ENCODE measurements around the gene CNTNAP4.

CNTNAP4 gene

DNA sequence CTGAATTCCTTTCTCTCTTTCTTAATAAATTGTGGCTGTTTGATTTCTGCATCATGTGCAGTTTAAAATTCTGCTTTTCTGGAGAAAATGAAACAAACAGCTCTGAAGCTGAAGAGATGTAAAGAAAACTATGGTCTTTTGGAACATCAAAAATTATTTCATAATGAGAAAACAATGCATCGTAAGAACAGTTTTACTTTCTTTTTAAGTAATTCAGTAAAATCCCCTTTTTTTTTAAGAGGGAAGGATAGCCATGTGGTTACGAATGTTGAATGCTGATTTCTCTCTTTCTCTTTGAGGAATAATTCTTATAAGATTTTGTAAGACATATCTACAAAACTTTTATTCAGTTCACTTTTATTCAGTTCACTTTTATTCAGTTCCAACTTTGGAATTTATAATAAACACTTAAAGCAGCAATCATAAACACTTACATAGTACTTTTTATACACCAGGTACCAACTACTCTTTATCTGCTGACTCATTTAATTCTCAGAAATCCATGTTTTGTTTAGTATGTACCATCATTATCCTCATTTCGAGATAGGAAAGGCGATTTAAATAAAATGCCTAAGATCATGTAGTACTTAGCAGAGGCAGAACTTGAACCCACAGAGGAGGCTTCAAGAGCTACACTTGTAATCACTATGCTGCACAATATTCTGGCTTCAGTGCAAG lies 26.6 kb downstream of the CNTNAP4 start:
- no peak for DNase-seq (ENCODE audit: low read depth, low spot score)

GRCh38 chr16:76309639-76310335 lies 32.6 kb downstream of the CNTNAP4 start:
- no peak for DNase-seq (ENCODE audit: low read depth, low spot score)

- DNase-seq (ENCODE audit: low read depth, low spot score) = no peak
These were observed 34.1 kb downstream of the CNTNAP4 start for GRCh38 chr16:76311260-76311659.

- no peak for DNase-seq (ENCODE audit: low read depth, low spot score)
These were observed 41.4 kb downstream of the CNTNAP4 start for GRCh38 chr16:76318565-76318964.

DNA sequence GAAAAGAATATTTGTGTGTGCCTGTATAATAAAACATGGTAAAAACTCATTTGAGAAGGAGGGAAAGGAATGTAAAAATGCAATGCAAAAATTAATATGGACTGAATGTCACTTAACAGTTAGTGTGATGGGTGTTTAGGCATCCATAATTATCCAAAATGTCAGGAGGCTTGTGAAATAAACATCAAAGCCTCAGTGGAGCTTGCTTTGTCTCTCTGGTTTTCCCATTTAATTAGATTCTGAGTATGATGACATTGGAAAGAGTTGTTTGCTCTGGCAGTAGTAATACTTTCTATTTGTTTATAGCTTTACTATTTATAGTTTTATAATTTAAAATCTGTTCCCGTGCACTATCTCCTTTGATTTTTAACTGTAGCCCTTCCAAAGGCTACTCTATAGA lies 51.9 kb downstream of the CNTNAP4 start:
- no peak for DNase-seq (ENCODE audit: low read depth, low spot score)

GRCh38 chr16:76335180-76335974 lies 58.2 kb downstream of the CNTNAP4 start:
- DNase-seq (ENCODE audit: low read depth, low spot score) = no peak

DNA sequence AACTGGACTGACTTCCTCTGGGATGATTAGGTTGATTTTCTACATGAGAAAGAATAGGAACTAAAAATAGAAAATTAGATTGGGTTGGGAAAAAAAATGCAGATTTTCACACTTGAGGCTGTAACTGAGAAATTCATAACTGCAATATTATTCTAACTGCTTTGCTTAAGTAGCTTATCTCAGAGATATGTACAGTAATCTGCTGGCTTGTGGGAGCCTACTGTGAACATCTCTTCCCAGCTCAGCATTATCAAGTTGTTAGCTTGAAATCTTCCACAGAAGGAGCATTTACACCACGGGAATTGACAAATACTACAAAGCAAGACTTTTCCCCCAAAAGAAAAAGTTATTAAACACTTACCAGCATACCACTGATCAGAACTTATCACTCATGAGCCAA lies 58.9 kb downstream of the CNTNAP4 start:
- DNase-seq (ENCODE audit: low read depth, low spot score) = no peak

- no peak for DNase-seq (ENCODE audit: low read depth, low spot score)
These were observed 61.3 kb downstream of the CNTNAP4 start for GRCh38 chr16:76338472-76338871.

GRCh38 chr16:76343769-76344168 lies 66.6 kb downstream of the CNTNAP4 start:
- DNase-seq (ENCODE audit: low read depth, low spot score) = no peak

DNA sequence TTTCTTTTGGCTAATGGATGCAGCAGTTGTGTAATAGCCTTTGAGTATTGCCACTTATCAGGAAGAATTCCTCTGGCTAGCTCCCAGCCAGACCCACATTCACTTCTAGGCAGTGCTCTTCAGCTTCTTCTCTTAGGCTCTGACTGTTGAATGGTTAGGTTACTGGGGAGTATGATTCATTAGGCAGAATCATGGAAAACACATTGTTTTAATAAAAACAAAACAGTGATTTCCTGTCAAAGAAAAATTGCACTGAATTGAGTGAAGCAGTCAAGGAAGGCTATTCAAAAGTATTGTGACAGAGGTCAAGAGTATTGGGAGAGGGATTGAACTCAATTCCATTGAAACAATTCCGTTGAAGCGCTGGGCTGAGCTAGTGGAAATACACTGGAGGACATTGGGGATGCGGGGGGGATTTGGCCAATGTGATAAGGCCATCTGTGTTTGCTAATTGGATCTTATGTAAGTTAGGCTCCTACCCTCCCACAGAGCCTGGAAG lies 68.0 kb downstream of the CNTNAP4 start:
- no peak for DNase-seq (ENCODE audit: low read depth, low spot score)

- no peak for DNase-seq (ENCODE audit: low read depth, low spot score)
These were observed 69.0 kb downstream of the CNTNAP4 start for GRCh38 chr16:76346210-76346609.

DNA sequence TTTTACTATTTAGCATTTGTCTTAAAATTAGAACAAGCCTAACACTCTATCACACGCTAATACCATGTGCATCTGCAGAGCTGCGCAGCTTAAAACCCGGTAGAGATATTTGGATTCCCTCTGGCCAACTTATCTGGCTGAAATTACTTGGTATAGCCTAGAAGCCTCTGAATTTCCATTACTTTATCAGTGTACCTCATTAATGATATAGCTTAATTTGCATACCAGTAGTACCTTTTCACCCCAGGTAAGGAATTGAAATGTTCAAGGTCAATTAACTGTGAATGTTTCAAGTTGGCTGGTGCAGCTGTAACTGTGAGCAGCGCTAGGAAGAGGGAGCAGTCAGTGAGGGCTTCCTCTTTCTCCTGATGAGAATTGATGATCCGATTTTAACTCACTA lies 74.2 kb downstream of the CNTNAP4 start:
- no peak for DNase-seq (ENCODE audit: low read depth, low spot score)

GRCh38 chr16:76360404-76360803 lies 83.2 kb downstream of the CNTNAP4 start:
- no peak for DNase-seq (ENCODE audit: low read depth, low spot score)

DNA sequence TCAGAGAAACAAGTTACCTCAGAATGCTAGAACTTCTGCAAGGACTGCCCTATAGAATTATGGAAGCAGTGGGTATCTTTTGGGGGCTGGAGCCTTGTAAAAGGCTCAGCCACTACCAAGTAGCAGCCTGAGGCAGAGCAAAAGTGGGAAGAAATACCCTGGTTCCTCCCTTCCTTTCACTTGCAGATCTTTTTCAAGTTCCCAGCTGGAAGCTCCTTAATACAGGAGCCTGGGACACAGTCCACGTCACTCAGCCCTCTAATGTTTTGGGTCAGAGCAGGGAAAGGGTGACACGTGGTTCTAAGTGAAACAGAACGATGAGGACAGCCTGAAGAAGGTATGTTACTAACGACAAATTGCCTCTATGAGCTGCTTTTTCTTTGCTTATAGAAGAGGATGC lies 93.1 kb downstream of the CNTNAP4 start:
- DNase-seq (ENCODE audit: low read depth, low spot score) = no peak

- DNase-seq (ENCODE audit: low read depth, low spot score) = no peak
These were observed 94.2 kb downstream of the CNTNAP4 start for GRCh38 chr16:76371441-76371840.

- DNase-seq (ENCODE audit: low read depth, low spot score) = no peak
These were observed 96.8 kb downstream of the CNTNAP4 start for GRCh38 chr16:76373998-76374397.

DNA sequence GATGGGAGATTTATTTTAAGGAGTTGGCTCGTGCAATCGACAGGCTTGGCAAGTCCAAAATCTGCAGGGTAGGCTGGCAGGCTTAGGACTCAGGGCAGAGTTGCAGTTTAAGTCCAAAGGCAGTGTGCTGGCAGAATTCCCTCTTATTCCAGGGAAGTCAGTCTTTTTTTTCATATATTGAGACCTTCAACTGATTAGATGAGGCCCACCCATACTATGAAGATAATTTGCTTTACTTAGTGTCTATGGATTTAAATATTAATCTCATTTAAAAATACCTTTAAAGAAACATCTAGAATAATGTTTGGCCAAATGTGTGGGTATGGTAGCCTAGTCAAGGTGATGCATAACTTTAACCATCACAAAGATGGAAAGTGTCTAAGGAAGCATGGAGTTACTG lies 99.8 kb downstream of the CNTNAP4 start:
- no peak for DNase-seq (ENCODE audit: low read depth, low spot score)

DNA sequence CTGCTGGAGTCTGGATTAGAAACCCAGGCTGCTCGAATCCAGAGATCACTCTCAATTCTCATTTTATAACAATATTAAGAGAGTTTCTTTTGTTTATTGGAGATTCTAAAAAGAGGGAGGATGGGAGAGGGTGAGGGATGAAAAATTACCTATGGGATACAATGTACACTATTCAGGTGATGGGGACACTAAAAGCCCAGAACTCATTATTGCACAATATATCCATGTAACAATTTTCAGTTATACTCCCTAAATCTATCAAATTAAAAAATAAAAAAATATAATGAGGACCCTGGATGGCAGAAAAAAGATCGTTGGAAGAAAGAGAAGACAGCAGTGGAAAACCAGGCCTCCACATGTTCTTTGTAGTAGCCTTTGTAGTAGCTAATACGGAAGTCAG lies 100.8 kb downstream of the CNTNAP4 start:
- no peak for DNase-seq (ENCODE audit: low read depth, low spot score)

- no peak for DNase-seq (ENCODE audit: low read depth, low spot score)
These were observed 103.9 kb downstream of the CNTNAP4 start for GRCh38 chr16:76381096-76381495.

DNA sequence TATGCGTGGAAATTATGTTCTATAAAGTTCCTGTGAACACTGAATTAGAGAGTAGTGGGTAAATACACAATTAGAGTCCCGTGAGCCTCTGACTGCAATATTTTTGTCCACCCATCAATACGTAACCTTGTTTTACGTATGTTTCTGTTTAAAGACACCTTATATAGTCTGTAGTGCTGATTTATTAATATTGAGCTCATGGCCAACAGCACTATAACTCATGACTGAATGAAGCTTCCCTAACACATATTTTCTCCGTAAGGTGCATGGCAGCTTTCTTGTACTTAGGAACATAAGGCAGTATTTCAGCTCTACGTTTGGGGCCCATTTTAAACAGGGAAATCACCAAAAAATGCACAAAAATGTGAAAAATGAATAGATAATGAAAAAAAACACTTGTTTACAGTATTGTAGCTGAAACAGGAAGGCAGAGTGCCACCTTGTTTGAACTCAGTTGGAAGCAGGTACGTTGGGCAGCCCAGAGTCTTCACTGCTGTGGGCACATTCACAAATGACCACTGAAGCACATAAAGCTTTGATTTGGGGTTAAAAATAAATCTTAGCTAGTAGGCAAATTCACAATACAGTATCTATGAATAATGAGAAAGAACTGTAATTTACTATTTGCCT lies 108.5 kb downstream of the CNTNAP4 start:
- no peak for DNase-seq (ENCODE audit: low read depth, low spot score)

- DNase-seq (ENCODE audit: low read depth, low spot score) = no peak
These were observed 109.6 kb downstream of the CNTNAP4 start for GRCh38 chr16:76386784-76387183.

- DNase-seq (ENCODE audit: low read depth, low spot score) = no peak
These were observed 110.8 kb downstream of the CNTNAP4 start for GRCh38 chr16:76387994-76388393.
